ENCODE measurements around the gene INSC. TPM values are rescaled to one million over a fixed set of nuclear protein-coding genes. Genes with fewer than 3 reads are reported as not detected.

Gene INSC
- total and polyA plus RNA-seq, 2 of the 4 experiments (the other 2 are of a cell fraction): 0.53 to 1.4 TPM

DNA sequence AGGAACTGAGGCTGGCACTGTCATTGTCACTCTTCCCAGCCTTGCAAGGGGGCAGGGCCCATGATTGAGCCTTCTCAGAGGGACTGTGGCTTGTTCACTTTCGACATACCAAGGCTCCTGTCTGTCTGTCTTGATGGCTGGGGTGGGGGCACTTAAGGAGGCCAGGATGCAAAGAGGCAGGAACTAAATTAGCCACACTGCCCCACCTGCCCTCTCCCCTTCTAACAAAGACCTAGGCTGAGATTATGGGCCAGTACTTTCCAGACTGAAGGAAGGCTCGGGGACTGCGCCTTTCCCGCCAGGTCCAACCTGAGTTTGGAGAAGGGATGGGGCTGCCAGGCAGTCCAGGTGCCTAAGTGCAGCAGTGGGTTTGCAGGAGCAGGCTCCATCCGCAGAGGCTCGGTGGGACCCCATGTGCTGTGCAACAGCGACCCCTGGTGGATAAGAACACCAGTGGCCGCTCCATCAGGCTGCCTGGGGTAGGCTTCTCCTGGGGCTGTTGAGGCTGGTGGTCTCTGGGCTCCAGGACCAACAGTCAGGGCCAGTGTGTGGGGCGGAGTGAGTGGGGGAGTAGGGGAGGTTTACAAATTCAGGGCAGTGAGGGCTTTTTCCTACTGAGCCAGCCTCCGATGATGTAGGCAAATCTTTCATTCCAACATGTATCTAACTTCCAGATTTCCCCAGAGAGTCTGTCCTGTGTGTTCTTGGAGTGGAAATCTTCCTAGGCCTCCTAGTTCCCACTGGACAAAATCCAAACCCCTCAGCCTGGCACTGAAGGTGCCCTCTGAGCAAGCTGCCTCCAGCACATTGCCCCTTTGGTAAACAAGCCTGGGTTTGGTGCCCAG lies 93.9 kb downstream of the INSC start:
- Histone ChIP-seq H3K9me3 (ENCODE audit: control insufficient read depth, insufficient read depth, low read length) (no peaks in the 10 kb centered on the region), H3K9me1 (ENCODE audit: insufficient read depth, low read length) (no peaks in the 10 kb centered on the region), H3K4me3 (ENCODE audit: insufficient read depth, low read depth, low read length) (no peak overlapping the region), H3K14ac (replicated peaks; ENCODE audit: low read depth, low read length) (peak overlapping the region; percentile 78; the same call in 1 of the 2 replicates), H2BK120ac (ENCODE audit: low read depth, low read length) (peak overlapping the region; percentile 87), H3K4ac (ENCODE audit: low read depth, low read length) (peak overlapping the region; percentile 77), H3K36me3 (ENCODE audit: control insufficient read depth, insufficient read depth, low read length) (no peaks in the 10 kb centered on the region), H2BK5ac (ENCODE audit: low read depth, low read length, poor library complexity, severe bottlenecking) (no peak overlapping the region), H3K23ac (ENCODE audit: low read depth, low read length) (no peak overlapping the region), H3K4me1 (ENCODE audit: control insufficient read depth, insufficient read depth, low read length) (no peaks in the 10 kb centered on the region), H3K27ac (ENCODE audit: insufficient read depth, low read length) (no peak overlapping the region), H3K18ac (ENCODE audit: low read depth, low read length) (no peak overlapping the region), H2AFZ (replicated peaks; ENCODE audit: low read length, poor library complexity) (peak overlapping the region; percentile 80), H2BK20ac (ENCODE audit: low read depth, low read length) (peak overlapping the region; percentile 87), H3K56ac (ENCODE audit: extremely low read depth, insufficient read depth, low read length) (no peak overlapping the region), H2AK5ac (ENCODE audit: low read depth, low read length) (peak overlapping the region; percentile 82; the same call in 1 of the 2 replicates), H2AK9ac (replicated peaks; ENCODE audit: low read depth, low read length, poor library complexity) (peak overlapping the region; percentile 97), H4K20me1 (ENCODE audit: insufficient read depth, low read length) (no peaks in the 10 kb centered on the region), H4K8ac (ENCODE audit: low read depth in 2 of 2, low read length in 2 of 2) (no peak overlapping the region; a peak in 1 of 4 replicates), H4K5ac (ENCODE audit: low read depth, low read length) (no peak overlapping the region), H2BK15ac (ENCODE audit: low read depth, low read length) (0 out of 3 replicates have a peak overlapping the region, but pooled peaks have one; percentile 26), H3K27me3 (ENCODE audit: control insufficient read depth, insufficient read depth, low read length) (no peaks in the 10 kb centered on the region), H3K79me1 (ENCODE audit: low read depth in 1 of 2, low read length in 2 of 2) (no peaks in the 10 kb centered on the region), H3K4me2 (ENCODE audit: low read depth, low read length) (no peak overlapping the region), H3K9ac (ENCODE audit: low read depth, low read length) (no peak overlapping the region), H4K91ac (ENCODE audit: insufficient read depth, low read depth, low read length) (peak overlapping the region; percentile 81)
- no TSS peak for BruUV-seq (replicated peaks)
- ChIA-PET POLR2A (ENCODE audit: unreplicated experiment) (no interaction called here), CTCF (interaction anchor here (0.5 to 4.2 kb wide), 7 partner anchors 49 to 300 kb away, joined by 3 to 21 read pairs (median 4); no protein-coding TSS in a partner anchor)
- ATAC-seq (ENCODE audit: low read depth): peak; percentile 98
- peak; percentile 53 for DNase-seq
- dilution Hi-C loops (cut with HindIII; ENCODE audit: low sequenced_read_pairs, unreplicated experiment) (no loop called here), intact Hi-C loops (cut with micrococcal nuclease) (loop anchor here (1.0 to 2.0 kb wide), 4 partner anchors 107 to 418 kb away; no protein-coding TSS in a partner anchor), in situ Hi-C loops (cut with MboI; ENCODE audit: low sequenced_read_pairs) (no loop called here)
- 20% methylated on average over 2 of the region's 10 CpGs; no CpG with 5 or more reads in 1 of the 2 experiments for WGBS, 2 experiments (ENCODE audit: extremely low coverage in 2 of 2, insufficient read length in 1 of 2)
- TF ChIP-seq FOS (IDR thresholded peaks at IDR 0.05; ENCODE audit: low read depth, low read length) (no peak), RCOR1 (IDR thresholded peaks at IDR 0.05; ENCODE audit: insufficient replicate concordance, low read length) (no peak), SMC3 (IDR thresholded peaks at IDR 0.05; ENCODE audit: low read depth, low read length) (peak; percentile 98), RAD21 (IDR thresholded peaks at IDR 0.05; ENCODE audit: low read length) (peak; percentile 99), POLR2A (IDR thresholded peaks at IDR 0.05; ENCODE audit: low read depth, low read length) (peak; percentile 65), CHD1 (IDR thresholded peaks at IDR 0.05; ENCODE audit: low read depth, low read length) (no peak), NFE2L2 (IDR thresholded peaks at IDR 0.05; ENCODE audit: low read depth, low read length) (no peak), RFX5 (IDR thresholded peaks at IDR 0.05; ENCODE audit: low read depth, low read length) (no peak), BHLHE40 (IDR thresholded peaks at IDR 0.05; ENCODE audit: low read depth, low read length) (no peak), MXI1 (IDR thresholded peaks at IDR 0.05; ENCODE audit: borderline replicate concordance, low read depth, low read length) (no peak), CTCF (conservative IDR thresholded peaks at IDR 0.05; ENCODE audit: low read depth, low read length) (peak; percentile 95), MAZ (IDR thresholded peaks at IDR 0.05; ENCODE audit: borderline replicate concordance, low read depth, low read length) (0 out of 2 replicates have a peak, but pooled peaks have one; percentile 32)
- TF ChIP-seq, protein P1, sequence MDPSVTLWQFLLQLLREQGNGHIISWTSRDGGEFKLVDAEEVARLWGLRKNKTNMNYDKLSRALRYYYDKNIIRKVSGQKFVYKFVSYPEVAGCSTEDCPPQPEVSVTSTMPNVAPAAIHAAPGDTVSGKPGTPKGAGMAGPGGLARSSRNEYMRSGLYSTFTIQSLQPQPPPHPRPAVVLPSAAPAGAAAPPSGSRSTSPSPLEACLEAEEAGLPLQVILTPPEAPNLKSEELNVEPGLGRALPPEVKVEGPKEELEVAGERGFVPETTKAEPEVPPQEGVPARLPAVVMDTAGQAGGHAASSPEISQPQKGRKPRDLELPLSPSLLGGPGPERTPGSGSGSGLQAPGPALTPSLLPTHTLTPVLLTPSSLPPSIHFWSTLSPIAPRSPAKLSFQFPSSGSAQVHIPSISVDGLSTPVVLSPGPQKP (IDR thresholded peaks at IDR 0.05; ENCODE audit: borderline replicate concordance, low read depth, low read length): no peak
- TF ChIP-seq, protein P2, sequence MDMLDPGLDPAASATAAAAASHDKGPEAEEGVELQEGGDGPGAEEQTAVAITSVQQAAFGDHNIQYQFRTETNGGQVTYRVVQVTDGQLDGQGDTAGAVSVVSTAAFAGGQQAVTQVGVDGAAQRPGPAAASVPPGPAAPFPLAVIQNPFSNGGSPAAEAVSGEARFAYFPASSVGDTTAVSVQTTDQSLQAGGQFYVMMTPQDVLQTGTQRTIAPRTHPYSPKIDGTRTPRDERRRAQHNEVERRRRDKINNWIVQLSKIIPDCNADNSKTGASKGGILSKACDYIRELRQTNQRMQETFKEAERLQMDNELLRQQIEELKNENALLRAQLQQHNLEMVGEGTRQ (IDR thresholded peaks at IDR 0.05; ENCODE audit: low read depth, low read length): no peak
